K562 (cell line): ENCODE measurements around the gene HPCAL1.

Experiments
- CTCF ChIP-seq, 3 experiments: IDR thresholded peaks in 2 of 3; conservative IDR thresholded peaks in 1 of 3; 2 replicates each; pipeline ENCODE4 v1.5.1; 2011 to 2012; ENCODE audit warnings: low read length in 3 of 3, mild to moderate bottlenecking in 3 of 3, control low read depth in 2 of 3, improper control_type of control experiment in 1 of 3, inconsistent platforms in 1 of 3, low read depth in 1 of 3, mixed read lengths in 1 of 3, moderate library complexity in 1 of 3; ENCODE audit not compliant: insufficient read depth in 2 of 3
- E2F8 ChIP-seq: fragments of 450-650 bp; IDR thresholded peaks from 2 replicates; pipeline ENCODE4 v1.7.1; 2018; ENCODE audit warnings: mild to moderate bottlenecking, low read depth; ENCODE audit not compliant: partially characterized antibody
- HDAC2 ChIP-seq: fragments of 450-650 bp; IDR thresholded peaks from 2 replicates; pipeline ENCODE4 v1.6.1; 2016; ENCODE audit warnings: mild to moderate bottlenecking
- MCM7 ChIP-seq, 2 experiments: fragments of 450-650 bp; IDR thresholded peaks; 2 replicates each; pipeline ENCODE4 v1.6.1; 2016 to 2018
- MEF2A ChIP-seq: IDR thresholded peaks from 2 replicates; pipeline ENCODE4 v1.6.1; 2011; ENCODE audit warnings: low read depth, mild to moderate bottlenecking, low read length, moderate library complexity; ENCODE audit not compliant: control insufficient read depth
- SIN3A ChIP-seq, 2 experiments: fragments of 150-350 bp in 1 of 2; IDR thresholded peaks; 2 replicates each; pipeline ENCODE4 v1.6.1; 2011 to 2016; ENCODE audit warnings: borderline replicate concordance in 2 of 2, low read depth in 2 of 2, low read length in 2 of 2, mild to moderate bottlenecking in 2 of 2, moderate library complexity in 2 of 2; ENCODE audit not compliant: control insufficient read depth in 1 of 2

GRCh38 chr2:10408649-10409579 lies 106.2 kb downstream of the HPCAL1 start:
- TF ChIP-seq CTCF (IDR thresholded peaks at IDR 0.05 in 2 of 3, conservative IDR thresholded peaks at IDR 0.05 in 1 of 3; ENCODE audit: insufficient read depth in 2 of 3, low read depth in 1 of 3, low read length in 3 of 3) (peak; percentile 94 to 97 (median 97)), HDAC2 (no peak), MEF2A (no peak), SIN3A (IDR thresholded peaks at IDR 0.05; ENCODE audit: borderline replicate concordance in 2 of 2, control insufficient read depth in 1 of 2, low read depth in 2 of 2, low read length in 2 of 2) (no peak), MCM7 (IDR thresholded peaks at IDR 0.05) (no peak), E2F8 (no peak)
